Activated CD8-positive, alpha-beta memory T cell treated with anti-CD3 and anti-CD28 coated beads for 48 hours (primary cell): Measurements from ENCODE around the gene CHD3.

Experiments
- DNase-seq, 3 experiments: peaks; one replicate each; pipeline ENCODE4 v3.0.0-alpha.2; 2020; ENCODE audit warnings: low read depth in 2 of 3, low spot score in 2 of 3

Gene CHD3

GRCh38 chr17:7864995-7865650, 23.5 kb upstream of the CHD3 start:
- no peak for DNase-seq

- no peak for DNase-seq
Measured at GRCh38 chr17:7867881-7868329, 20.7 kb upstream of the CHD3 start.

GRCh38 chr17:7873051-7873450, 15.5 kb upstream of the CHD3 start:
- DNase-seq = no peak

- DNase-seq = no peak
Measured at GRCh38 chr17:7875804-7876370, 12.7 kb upstream of the CHD3 start.

- no peak for DNase-seq
Measured at GRCh38 chr17:7878234-7878633, 10.4 kb upstream of the CHD3 start.

GRCh38 chr17:7880076-7880868, 8.3 kb upstream of the CHD3 start:
- DNase-seq = no peak

GRCh38 chr17:7881276-7882054, 7.1 kb upstream of the CHD3 start:
- no peak for DNase-seq

- no peak for DNase-seq
Measured at GRCh38 chr17:7882068-7882467, 6.5 kb upstream of the CHD3 start.

- DNase-seq = no peak
Measured at GRCh38 chr17:7882629-7883028, 6.0 kb upstream of the CHD3 start.

GRCh38 chr17:7883781-7884386, 4.7 kb upstream of the CHD3 start:
- DNase-seq = no peak

- DNase-seq = no peak
Measured at GRCh38 chr17:7884581-7885366, 3.8 kb upstream of the CHD3 start.

GRCh38 chr17:7885367-7886226, 3.0 kb upstream of the CHD3 start:
- peak in 2 of 3 experiments; percentile 26 to 34 for DNase-seq

- DNase-seq = peak in 2 of 3 experiments; percentile 25 to 33
Measured at GRCh38 chr17:7886227-7887037, 2.2 kb upstream of the CHD3 start.

- DNase-seq = no peak
Measured at GRCh38 chr17:7887038-7887481, 1.5 kb upstream of the CHD3 start.

GRCh38 chr17:7887482-7888183, 956 bp upstream of the CHD3 start:
- peak in 2 of 3 experiments; percentile 45 to 72 for DNase-seq

- DNase-seq = no peak
Measured at GRCh38 chr17:7889166-7889955, 772 bp downstream of the CHD3 start.
